Thyroid gland (tissue), 4 donors: Measurements from ENCODE around the gene C5orf24. TPM values are rescaled to one million over a fixed set of nuclear protein-coding genes. Genes with fewer than 3 reads are reported as not detected.

ENCODE experiments used
- DNase-seq, 2 donors: peaks; one replicate each; pipeline ENCODE4 v3.0.0-alpha.2; 2019
- H3K27ac ChIP-seq, 3 donors: fragments of 200-600 bp; sonication (generic); 1 replicate in 2 of 3; 2 replicates in 1 of 3; pipeline ENCODE4 v1.5.1; 2016 to 2019; ENCODE audit warnings: mild to moderate bottlenecking in 1 of 3, moderate library complexity in 1 of 3
- H3K27me3 ChIP-seq: fragments of 200-600 bp; sonication (generic); one replicate; pipeline ENCODE4 v1.5.1; 2019
- H3K36me3 ChIP-seq, 2 donors: fragments of 200-600 bp; sonication (generic); one replicate each; pipeline ENCODE4 v1.5.1; 2016 to 2019
- H3K4me1 ChIP-seq, 2 donors: fragments of 200-600 bp; sonication (generic); one replicate each; pipeline ENCODE4 v1.5.1; 2017 to 2019
- H3K4me3 ChIP-seq, 3 donors: fragments of 200-600 bp; sonication (generic); replicated peaks in 1 of 3; 1 replicate in 2 of 3; 2 replicates in 1 of 3; pipeline ENCODE4 v1.5.1; 2016; ENCODE audit warnings: mild to moderate bottlenecking in 1 of 3
- H3K9me3 ChIP-seq: fragments of 200-600 bp; sonication (generic); one replicate; pipeline ENCODE4 v1.5.1; 2017
- CTCF ChIP-seq, 6 experiments: fragments of 200-600 bp in 3 of 6; fragments of 450-650 bp in 3 of 6; sonication (generic) in 3 of 6; IDR thresholded peaks; one replicate each; pipeline ENCODE4 v1.5.1; 2016 to 2019; ENCODE audit warnings: antibody characterized with exemption in 6 of 6, mild to moderate bottlenecking in 2 of 6, inconsistent platforms in 1 of 6, moderate library complexity in 1 of 6
- POLR2A ChIP-seq, 2 donors: fragments of 450-650 bp; IDR thresholded peaks; one replicate each; pipeline ENCODE4 v1.6.1; 2017; ENCODE audit warnings: antibody characterized with exemption in 2 of 2, mild to moderate bottlenecking in 2 of 2, moderate library complexity in 1 of 2
- WGBS, 2 donors: methylation state at CpG; one replicate each; pipeline ENCODE4 v1.1.5; 2017; 5-methylcytosine and 5-hydroxymethylcytosine counted together
- intact Hi-C: fragments of 100-400 bp; cut with DNase I; formaldehyde crosslinking; loops from one replicate; pipeline ENCODE4 v1.15.1; 2023
- total RNA-seq, 4 donors: library from RNA; depleted of rRNA; stranded (reverse); fragments of >200 nt; gene quantifications; one replicate each; pipeline ENCODE4 v1.2.3, GENCODE V29; 2016

Gene C5orf24
- total RNA-seq, 4 donors from 2014 or later, result 52.5 to 66.6 (median 61.0) TPM

DNA sequence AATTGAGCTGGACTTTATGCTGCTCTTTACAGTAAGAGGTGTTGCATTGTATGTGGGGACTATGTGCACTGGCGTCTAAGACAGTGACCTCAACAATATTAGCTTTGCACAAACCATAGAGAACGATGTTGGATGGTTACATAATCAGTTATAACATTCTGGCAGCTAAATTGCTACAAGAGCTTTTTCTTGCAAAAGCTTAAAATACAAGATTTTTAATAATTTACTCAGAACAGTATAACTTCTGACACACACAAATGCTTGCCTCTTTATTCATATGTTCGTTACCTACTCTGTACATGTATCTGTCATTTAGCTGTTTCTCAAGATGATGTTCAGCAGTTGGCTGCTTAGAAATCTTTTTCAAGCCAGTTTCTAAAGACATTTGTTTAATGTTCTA, 11.6 kb downstream of the C5orf24 start:
- no peak for DNase-seq
- H3K9me3 ChIP-seq, result no peaks in the 10 kb centered on the region

GRCh38 chr5:134864707-134865106, 18.9 kb downstream of the C5orf24 start:
- no peak for DNase-seq
- no peak overlapping the region for H3K27ac ChIP-seq
- H3K4me1 ChIP-seq, result no peaks in the 10 kb centered on the region
- H3K4me3 ChIP-seq, result no peak overlapping the region
- no peaks in the 10 kb centered on the region for H3K9me3 ChIP-seq
- H3K36me3 ChIP-seq, result peaks cover 0 to 12% of the 10 kb centered on the region in 2 donors
- H3K27me3 ChIP-seq, result no peaks in the 10 kb centered on the region
- WGBS, 2 donors, result 91 to 95% methylated on average over 2 of the region's 2 CpGs
- intact Hi-C loops, result no loop called here
- no peak for TF ChIP-seq POLR2A (IDR thresholded peaks at IDR 0.05)
- no peak for TF ChIP-seq CTCF (IDR thresholded peaks at IDR 0.05)

More for the DNA sequence above, 11.6 kb downstream of the C5orf24 start:
- no peak overlapping the region for H3K4me3 ChIP-seq
- intact Hi-C loops, result no loop called here
- no peak for TF ChIP-seq CTCF (IDR thresholded peaks at IDR 0.05)
- no peak for TF ChIP-seq POLR2A (IDR thresholded peaks at IDR 0.05)
- peaks cover 15 to 30% of the 10 kb centered on the region in 2 donors for H3K36me3 ChIP-seq
- H3K27me3 ChIP-seq, result no peaks in the 10 kb centered on the region
- WGBS, 2 donors, result 85 to 89% methylated on average over 3 of the region's 3 CpGs
- no peak overlapping the region for H3K27ac ChIP-seq
- peaks cover 7 to 9% of the 10 kb centered on the region in 2 donors for H3K4me1 ChIP-seq

DNA sequence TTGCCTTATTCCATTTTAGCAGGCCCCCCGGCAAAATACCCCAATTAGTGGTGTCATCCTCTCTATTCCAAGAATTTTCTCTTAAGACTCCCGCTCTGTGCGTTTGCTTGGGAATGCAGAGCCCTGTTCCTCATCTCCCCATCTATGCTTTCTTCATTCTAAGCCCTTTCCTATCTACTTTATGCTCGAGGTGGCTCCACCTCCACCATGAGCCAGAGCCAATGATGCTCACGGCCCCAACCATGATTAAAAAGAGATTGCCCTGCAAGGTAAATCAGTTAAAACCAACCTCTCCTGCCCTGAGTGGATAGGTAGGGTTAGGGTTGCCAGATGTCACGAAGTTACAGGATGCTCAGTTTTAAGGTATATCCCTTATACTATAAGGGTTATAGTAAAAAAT, 27.7 kb downstream of the C5orf24 start:
- DNase-seq, result no peak
- WGBS, 2 donors, result 89 to 91% methylated on average over 6 of the region's 6 CpGs
- Histone ChIP-seq H3K36me3 (no peaks in the 10 kb centered on the region), H3K27ac (peak overlapping the region; percentile 89 to 94 (median 91)), H3K4me3 (no peak overlapping the region), H3K9me3 (no peaks in the 10 kb centered on the region), H3K4me1 (peaks cover 21 to 36% of the 10 kb centered on the region in 2 donors), H3K27me3 (no peaks in the 10 kb centered on the region)
- no peak for TF ChIP-seq CTCF (IDR thresholded peaks at IDR 0.05)
- TF ChIP-seq POLR2A (IDR thresholded peaks at IDR 0.05), result no peak
- intact Hi-C loops, result no loop called here

DNA sequence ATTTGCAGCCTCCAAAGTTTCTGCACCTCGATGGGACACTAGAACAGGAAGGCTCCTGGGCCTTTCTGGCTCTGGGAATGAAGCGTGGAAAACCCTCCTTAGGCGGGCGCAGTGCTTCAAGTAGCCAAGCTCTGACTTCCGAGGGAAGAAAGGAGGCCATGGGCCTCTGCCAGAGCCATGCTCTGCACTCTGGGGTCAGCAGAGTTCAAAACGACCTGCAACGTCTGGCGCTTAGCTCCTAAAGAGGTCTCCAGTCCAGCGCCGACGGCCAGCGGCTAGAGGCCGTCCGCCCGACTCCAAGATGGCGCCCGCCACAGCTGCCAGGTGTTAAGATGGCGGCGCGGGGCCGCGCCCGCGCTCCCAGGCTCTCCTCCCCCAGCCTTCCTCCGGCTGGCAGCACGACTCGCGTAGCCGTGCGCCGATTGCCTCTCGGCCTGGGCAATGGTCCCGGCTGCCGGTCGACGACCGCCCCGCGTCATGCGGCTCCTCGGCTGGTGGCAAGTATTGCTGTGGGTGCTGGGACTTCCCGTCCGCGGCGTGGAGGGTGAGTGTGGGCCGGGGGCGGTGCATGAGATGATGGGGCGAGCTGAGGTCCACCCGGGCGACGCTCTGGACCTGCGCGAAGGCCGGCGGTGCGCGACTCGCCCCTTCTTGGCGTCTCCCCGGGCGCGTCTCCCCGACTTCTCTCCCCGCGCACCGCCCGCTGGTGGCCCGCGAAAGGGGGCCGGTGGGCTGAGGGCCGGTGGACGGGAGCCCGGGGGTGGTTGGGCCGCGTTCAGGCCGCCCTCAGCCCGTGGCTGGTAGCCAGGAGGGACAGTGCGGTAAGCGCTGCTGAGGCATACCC, 28.4 kb downstream of the C5orf24 start, which contains the start of gene TXNDC15:
Gene TXNDC15, plus strand, starts transcription at position 385 of the 844 bp plus-strand sequence. Its CDS starts 57 bp downstream, at position 442.
- TF ChIP-seq POLR2A (IDR thresholded peaks at IDR 0.05), result peak in 1 of 2 donors; percentile 84
- TF ChIP-seq CTCF (IDR thresholded peaks at IDR 0.05), result peak in 1 of 6 experiments; percentile 13
- H3K27ac ChIP-seq, result peak within 1 kb of the TSS; percentile 89 to 94 (median 91)
- no peaks in the 10 kb centered on the region for H3K36me3 ChIP-seq
- H3K4me3 ChIP-seq, result peak within 1 kb of the TSS; percentile 38 to 91 (median 77)
- peaks cover 26 to 43% of the 10 kb centered on the region in 2 donors for H3K4me1 ChIP-seq
- no peaks in the 10 kb centered on the region for H3K9me3 ChIP-seq
- intact Hi-C loops, result no loop called here
- peak; percentile 88 for DNase-seq
- WGBS, 2 donors, result 2 to 3% methylated on average over 27 to 69 of the region's 79 CpGs
- H3K27me3 ChIP-seq, result no peaks in the 10 kb centered on the region
